Measurements from ENCODE around the gene SAMD4A. TPM values are rescaled to one million over a fixed set of nuclear protein-coding genes. Genes with fewer than 3 reads are reported as not detected.
A peak's percentile ranks its signal among the peaks of the same experiment; 100 is the strongest.

SAMD4A gene
- total RNA-seq, 1 donor from 2014 or later: 57.0 TPM

- no peak for DNase-seq (ENCODE audit: low spot score)
Measured at GRCh38 chr14:54709444-54709843, 142.5 kb downstream of the SAMD4A start.

GRCh38 chr14:54709867-54710266, 142.9 kb downstream of the SAMD4A start:
- peaks cover 34% of the 10 kb centered on the region for H3K4me1 Mint-ChIP-seq (ENCODE audit: low read depth)
- no peaks in the 10 kb centered on the region for H3K36me3 Mint-ChIP-seq (ENCODE audit: low read depth)
- H3K27ac Mint-ChIP-seq (ENCODE audit: unreplicated experiment): no peak overlapping the region
- H3K9me3 Mint-ChIP-seq (ENCODE audit: low read depth): no peaks in the 10 kb centered on the region
- no peak overlapping the region for H3K4me3 Mint-ChIP-seq (ENCODE audit: unreplicated experiment)
- DNase-seq (ENCODE audit: low spot score): no peak
- H3K27me3 Mint-ChIP-seq (ENCODE audit: low read depth): no peaks in the 10 kb centered on the region
- TF ChIP-seq CTCF (IDR thresholded peaks at IDR 0.05): no peak

More at GRCh38 chr14:54709444-54709843, 142.5 kb downstream of the SAMD4A start:
- Mint-ChIP-seq H3K9me3 (ENCODE audit: low read depth) (no peaks in the 10 kb centered on the region), H3K36me3 (ENCODE audit: low read depth) (no peaks in the 10 kb centered on the region), H3K4me1 (ENCODE audit: low read depth) (peaks cover 31% of the 10 kb centered on the region), H3K4me3 (ENCODE audit: unreplicated experiment) (no peak overlapping the region), H3K27ac (ENCODE audit: unreplicated experiment) (no peak overlapping the region), H3K27me3 (ENCODE audit: low read depth) (no peaks in the 10 kb centered on the region)
- TF ChIP-seq CTCF (IDR thresholded peaks at IDR 0.05): no peak

DNA sequence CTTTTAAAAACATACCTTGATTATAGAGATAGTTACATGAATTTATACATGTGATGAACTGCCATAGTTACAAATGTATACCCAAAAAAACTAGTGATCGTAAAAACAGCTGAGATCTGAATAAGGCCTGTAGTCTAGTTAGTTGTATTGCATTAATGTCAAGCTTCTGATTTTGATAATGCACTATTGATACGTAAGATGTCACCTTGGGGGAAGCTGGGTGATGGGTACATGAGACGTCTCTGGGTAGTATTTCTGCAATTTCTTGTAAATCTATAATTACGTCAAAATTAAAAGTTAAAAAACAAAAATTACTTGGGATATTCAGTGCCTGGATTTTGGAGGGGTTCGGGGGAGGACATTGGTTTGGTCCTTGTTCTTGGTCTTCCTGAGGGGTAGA, 144.4 kb downstream of the SAMD4A start:
- Mint-ChIP-seq H3K27ac (ENCODE audit: unreplicated experiment) (no peak overlapping the region), H3K27me3 (ENCODE audit: low read depth) (no peaks in the 10 kb centered on the region), H3K36me3 (ENCODE audit: low read depth) (no peaks in the 10 kb centered on the region), H3K4me3 (ENCODE audit: unreplicated experiment) (no peak overlapping the region), H3K9me3 (ENCODE audit: low read depth) (no peaks in the 10 kb centered on the region), H3K4me1 (ENCODE audit: low read depth) (peaks cover 43% of the 10 kb centered on the region)
- no peak for TF ChIP-seq CTCF (IDR thresholded peaks at IDR 0.05)
- no peak for DNase-seq (ENCODE audit: low spot score)

- H3K27ac Mint-ChIP-seq (ENCODE audit: unreplicated experiment): peak overlapping the region; percentile 96
- peaks cover 43% of the 10 kb centered on the region for H3K4me1 Mint-ChIP-seq (ENCODE audit: low read depth)
- H3K27me3 Mint-ChIP-seq (ENCODE audit: low read depth): no peaks in the 10 kb centered on the region
- no peaks in the 10 kb centered on the region for H3K36me3 Mint-ChIP-seq (ENCODE audit: low read depth)
- DNase-seq (ENCODE audit: low spot score): no peak
- no peaks in the 10 kb centered on the region for H3K9me3 Mint-ChIP-seq (ENCODE audit: low read depth)
- no peak for TF ChIP-seq CTCF (IDR thresholded peaks at IDR 0.05)
- no peak overlapping the region for H3K4me3 Mint-ChIP-seq (ENCODE audit: unreplicated experiment)
Measured at GRCh38 chr14:54711812-54712464, 145.0 kb downstream of the SAMD4A start.

DNA sequence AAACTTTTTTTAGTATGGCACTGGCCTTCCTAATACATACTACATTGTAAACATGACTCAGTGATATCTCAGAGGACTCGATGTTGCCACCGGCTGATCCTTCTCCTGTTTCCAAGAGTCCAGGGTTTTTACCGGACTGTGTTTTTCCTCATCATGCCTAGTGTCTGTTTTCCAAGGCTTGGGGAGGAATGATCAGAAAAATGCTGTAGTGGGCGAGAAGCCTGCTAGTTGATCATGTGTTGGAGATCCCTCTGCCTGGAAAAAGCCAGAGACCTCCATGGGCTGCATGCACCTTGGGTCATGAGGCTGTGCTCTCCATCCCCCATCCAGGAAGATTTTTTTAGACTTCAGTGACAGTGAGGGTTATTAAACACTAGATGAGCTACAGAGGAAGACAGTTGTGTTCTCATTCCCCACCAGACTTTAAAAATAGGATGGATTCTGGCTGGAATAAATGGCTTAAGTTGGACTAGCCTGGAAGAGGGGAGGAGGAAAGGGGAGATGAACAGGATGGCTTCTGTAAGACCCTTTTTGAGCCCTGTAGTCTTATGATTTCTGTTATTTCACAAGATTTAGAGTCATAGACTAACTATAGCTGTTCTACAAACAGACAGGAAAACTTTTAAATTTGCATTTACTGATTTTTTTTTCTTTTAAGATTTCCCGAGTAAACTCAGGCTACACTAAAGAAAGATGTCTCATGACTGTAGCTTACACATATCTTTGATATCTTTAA, 145.7 kb downstream of the SAMD4A start:
- peaks cover 43% of the 10 kb centered on the region for H3K4me1 Mint-ChIP-seq (ENCODE audit: low read depth)
- no peaks in the 10 kb centered on the region for H3K27me3 Mint-ChIP-seq (ENCODE audit: low read depth)
- peak overlapping the region; percentile 34 for H3K4me3 Mint-ChIP-seq (ENCODE audit: unreplicated experiment)
- DNase-seq (ENCODE audit: low spot score): no peak
- TF ChIP-seq CTCF (IDR thresholded peaks at IDR 0.05): no peak
- H3K9me3 Mint-ChIP-seq (ENCODE audit: low read depth): no peaks in the 10 kb centered on the region
- no peaks in the 10 kb centered on the region for H3K36me3 Mint-ChIP-seq (ENCODE audit: low read depth)
- H3K27ac Mint-ChIP-seq (ENCODE audit: unreplicated experiment): peak overlapping the region; percentile 96

All from chondrocyte (in vitro differentiated cells).